Ammon's horn (tissue), 1 donor: Measurements from ENCODE around the gene PTGES3.
A peak's percentile ranks its signal among the peaks of the same experiment; 100 is the strongest.

ENCODE experiments used
- DNase-seq: peaks from one replicate; pipeline ENCODE4 v3.0.0-alpha.2; 2016; ENCODE audit warnings: low spot score

Gene PTGES3

GRCh38 chr12:56629459-56630179 is 58.5 kb downstream of the PTGES3 start:
- peak; percentile 35 for DNase-seq

- DNase-seq, result peak; percentile 65
Measured at GRCh38 chr12:56628671-56629458, 59.2 kb downstream of the PTGES3 start.

GRCh38 chr12:56626701-56627100 is 61.4 kb downstream of the PTGES3 start:
- no peak for DNase-seq

- no peak for DNase-seq
Measured at GRCh38 chr12:56622535-56622934, 65.5 kb downstream of the PTGES3 start.

GRCh38 chr12:56616925-56617324 is 71.2 kb downstream of the PTGES3 start:
- no peak for DNase-seq

- DNase-seq, result no peak
Measured at GRCh38 chr12:56616244-56616643, 71.8 kb downstream of the PTGES3 start.

GRCh38 chr12:56614627-56615026 is 73.5 kb downstream of the PTGES3 start:
- DNase-seq, result peak; percentile 71
